Liver (tissue), 4 donors: ENCODE results near the gene LDOC1. TPM values are rescaled to one million over a fixed set of nuclear protein-coding genes. Genes with fewer than 3 reads are reported as not detected.

Source experiments
- polyA plus RNA-seq, 2 donors: library from polyadenylated mRNA; stranded (reverse) in 1 of 2; unstranded in 1 of 2; fragments of 200-250 nt in 1 of 2; fragments of >200 nt in 1 of 2; fragmentation: Nextera tagmentation in 1 of 2; extraction: Ambion mirVana in 1 of 2; gene quantifications; one replicate each; pipeline versions ENCODE4 v1.2.1 to v1.2.3, GENCODE V29; 2013 to 2015
- total RNA-seq, 2 donors: library from RNA; depleted of rRNA; stranded (reverse); fragments of >200 nt; gene quantifications; one replicate each; pipeline ENCODE4 v1.2.3, GENCODE V29; 2014
- donor health status: healthy.
- donor health status: healthy.
- donor health status: healthy.

LDOC1 gene
- total and polyA plus RNA-seq, 4 donors, result 0.59 to 12.9 (median 2.9) TPM

Other genes with a start within 250 kb of the LDOC1 start
- not detected for gene SPANXB1, start 174.5 kb downstream of the LDOC1 start, total RNA-seq
- gene SPANXB1, start 174.5 kb downstream of the LDOC1 start, polyA plus RNA-seq, result not detected
- gene SPANXC, start 65.4 kb upstream of the LDOC1 start, total RNA-seq, result not detected
- not detected for gene SPANXC, start 65.4 kb upstream of the LDOC1 start, polyA plus RNA-seq